Prostate gland (tissue), 2 donors: ENCODE measurements around the gene CEP72. TPM values are rescaled to one million over a fixed set of nuclear protein-coding genes. Genes with fewer than 3 reads are reported as not detected.
"Not testable (repeated sequence)": the region's sequence is repeated elsewhere in the genome, so short reads cannot be mapped to it uniquely, and the experiment has no call there.

ENCODE experiments used
- DNase-seq: peaks from one replicate; pipeline ENCODE4 v3.0.0-alpha.2; 2019; ENCODE audit warnings: low spot score
- H3K27ac ChIP-seq, 2 donors: fragments of 200-600 bp; sonication (generic); 2 replicates each; pipeline ENCODE4 v1.5.1; 2017 to 2019
- H3K27me3 ChIP-seq: fragments of 200-600 bp; sonication (generic); replicated peaks from 2 replicates; pipeline ENCODE4 v1.5.1; 2019; ENCODE audit not compliant: insufficient read depth
- H3K36me3 ChIP-seq, 2 donors: fragments of 200-600 bp; sonication (generic); 1 replicate in 1 of 2; 2 replicates in 1 of 2; pipeline versions ENCODE4 v1.5.1 to v1.8.1; 2017 to 2019
- H3K4me1 ChIP-seq: fragments of 200-600 bp; sonication (generic); replicated peaks from 2 replicates; pipeline ENCODE4 v1.5.1; 2019
- H3K4me3 ChIP-seq, 2 donors: fragments of 200-600 bp; sonication (generic); 2 replicates each; pipeline ENCODE4 v1.5.1; 2017 to 2019
- H3K9me3 ChIP-seq: fragments of 200-600 bp; sonication (generic); 2 replicates; pipeline ENCODE4 v1.5.1; 2017
- POLR2A ChIP-seq: fragments of 450-650 bp; IDR thresholded peaks from one replicate; pipeline ENCODE4 v1.6.1; 2016; ENCODE audit warnings: antibody characterized with exemption, mild to moderate bottlenecking
- POLR2AphosphoS5 ChIP-seq: sonication (generic); formaldehyde crosslinking; IDR thresholded peaks from one replicate; pipeline ENCODE4 v1.6.1; 2017; ENCODE audit warnings: antibody characterized with exemption
- whole genome bisulfite sequencing: methylation state at CpG from one replicate; pipeline ENCODE4 v1.1.5; 2018; 5-methylcytosine and 5-hydroxymethylcytosine counted together
- intact Hi-C: fragments of 100-400 bp; cut with DNase I; formaldehyde crosslinking; loops from one replicate; pipeline ENCODE4 v1.14.2; 2022
- total RNA-seq, 2 donors: library from RNA; depleted of rRNA; stranded (reverse); fragments of >200 nt; gene quantifications; one replicate each; pipeline ENCODE4 v1.1.0, GENCODE V29; 2016

The CEP72 gene
- total RNA-seq, 2 donors from 2014 or later: 6.4 to 12.8 TPM

- H3K27me3 ChIP-seq, H3K9me3 ChIP-seq, H3K4me1 ChIP-seq, intact Hi-C loops, H3K36me3 ChIP-seq: not testable (repeated sequence)
- peak; percentile 80 for DNase-seq
- Histone ChIP-seq H3K27ac (peak within 1 kb of the TSS in 1 of 2 donors; percentile 58), H3K4me3 (peak within 1 kb of the TSS; percentile 33 to 45)
- TF ChIP-seq POLR2AphosphoS5: peak; percentile 31
- peak; percentile 74 for TF ChIP-seq POLR2A
- under 1% methylated on average over 38 of the region's 109 CpGs for WGBS
Measured at GRCh38 chr5:693271-694041, 81.3 kb downstream of the CEP72 start, which contains the start of gene TPPP. TPPP (minus strand) TSS chr5:693352; CDS start chr5:678060, 15,292 bp downstream.

- intact Hi-C loops, H3K36me3 ChIP-seq, H3K27ac ChIP-seq, H3K9me3 ChIP-seq, H3K27me3 ChIP-seq, H3K4me1 ChIP-seq, DNase-seq: not testable (repeated sequence)
- WGBS: 2% methylated on average over 9 of the region's 22 CpGs
- H3K4me3 ChIP-seq: peak overlapping the region in 1 of 2 donors; percentile 45
Measured at GRCh38 chr5:694042-694431, 81.9 kb downstream of the CEP72 start.

- WGBS: 80% methylated on average over 2 of the region's 13 CpGs
- H3K27me3 ChIP-seq, H3K4me1 ChIP-seq, DNase-seq, intact Hi-C loops, H3K36me3 ChIP-seq, H3K9me3 ChIP-seq, H3K4me3 ChIP-seq, H3K27ac ChIP-seq: not testable (repeated sequence)
Measured at GRCh38 chr5:695475-695874, 83.3 kb downstream of the CEP72 start.

GRCh38 chr5:696191-696590, 84.1 kb downstream of the CEP72 start:
- H3K27ac ChIP-seq, H3K27me3 ChIP-seq, DNase-seq, intact Hi-C loops, H3K4me1 ChIP-seq, H3K4me3 ChIP-seq, H3K9me3 ChIP-seq, H3K36me3 ChIP-seq: not testable (repeated sequence)
- no CpG with 5 or more reads among the region's 8 CpGs for WGBS

- H3K27me3 ChIP-seq, intact Hi-C loops, H3K4me1 ChIP-seq, H3K9me3 ChIP-seq, H3K27ac ChIP-seq, H3K4me3 ChIP-seq, DNase-seq, H3K36me3 ChIP-seq: not testable (repeated sequence)
- WGBS: 82% methylated on average over 18 of the region's 21 CpGs
Measured at GRCh38 chr5:696753-697702, 84.9 kb downstream of the CEP72 start.

Other genes with a start within 250 kb of the CEP72 start
- gene EXOC3, start 169.2 kb upstream of the CEP72 start, total RNA-seq: 10 to 100 TPM; 44.3 to 79.7 TPM
- gene SLC9A3, start 87.9 kb upstream of the CEP72 start, total RNA-seq: 1 to 10 TPM; 4.3 to 5.3 TPM
- 1 to 10 TPM; 2.3 to 6.9 TPM for gene TPPP, start 81.0 kb downstream of the CEP72 start, total RNA-seq
- gene ZDHHC11B, start 172.4 kb downstream of the CEP72 start, total RNA-seq: 1 to 10 TPM in 1 of 2 donors, under 1 TPM in 1; 0.55 to 3.0 TPM
- 1 to 10 TPM; 1.2 to 9.8 TPM for gene ZDHHC11, start 238.6 kb downstream of the CEP72 start, total RNA-seq